ENCODE data around the gene SLC35B4.

The SLC35B4 gene

GRCh38 chr7:134329614-134330346 is 13.1 kb upstream of the SLC35B4 start:
- TF ChIP-seq CTCF (IDR thresholded peaks at IDR 0.05; ENCODE audit: low read depth, low read length), result no peak
- H3K36me3 ChIP-seq, result no peaks in the 10 kb centered on the region
- H3K9me3 ChIP-seq, result no peaks in the 10 kb centered on the region
- no peak for DNase-seq
- H3K4me1 ChIP-seq, result peaks cover 4% of the 10 kb centered on the region; the same call in 1 of the 2 replicates
- H3K4me3 ChIP-seq (ENCODE audit: low read depth, low read length), result no peak overlapping the region
- H3K27me3 ChIP-seq, result no peaks in the 10 kb centered on the region

GRCh38 chr7:134328900-134329299 is 12.2 kb upstream of the SLC35B4 start:
- Histone ChIP-seq H3K4me1 (peaks cover 4% of the 10 kb centered on the region; the same call in 1 of the 2 replicates), H3K36me3 (no peaks in the 10 kb centered on the region), H3K27me3 (no peaks in the 10 kb centered on the region), H3K9me3 (no peaks in the 10 kb centered on the region), H3K4me3 (ENCODE audit: low read depth, low read length) (no peak overlapping the region)
- no peak for DNase-seq
- no peak for TF ChIP-seq CTCF (IDR thresholded peaks at IDR 0.05; ENCODE audit: low read depth, low read length)

DNA sequence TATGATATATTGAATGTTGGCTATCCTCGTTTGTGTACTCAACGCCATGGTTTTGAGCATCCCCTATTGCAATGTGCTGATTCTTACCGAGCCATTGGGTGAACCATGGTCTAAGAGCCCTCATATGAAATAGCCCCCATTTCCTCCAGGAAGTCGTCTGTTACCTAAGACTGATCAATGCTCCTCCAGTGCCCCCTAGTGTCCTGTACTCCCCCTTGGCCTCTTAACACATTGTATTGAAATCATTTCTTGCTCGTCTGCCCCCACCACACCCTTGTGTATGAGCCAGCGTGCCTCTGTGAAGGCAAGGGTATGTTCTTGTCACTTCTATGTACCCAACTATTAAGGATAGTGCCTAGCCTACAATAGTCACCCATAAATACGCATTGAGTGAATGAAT is 11.2 kb upstream of the SLC35B4 start:
- Histone ChIP-seq H3K36me3 (no peaks in the 10 kb centered on the region), H3K4me1 (peaks cover 4% of the 10 kb centered on the region; the same call in 1 of the 2 replicates), H3K9me3 (no peaks in the 10 kb centered on the region), H3K27me3 (no peaks in the 10 kb centered on the region), H3K4me3 (ENCODE audit: low read depth, low read length) (no peak overlapping the region)
- DNase-seq, result peak; percentile 74
- peak; percentile 85 for TF ChIP-seq CTCF (IDR thresholded peaks at IDR 0.05; ENCODE audit: low read depth, low read length)

DNA sequence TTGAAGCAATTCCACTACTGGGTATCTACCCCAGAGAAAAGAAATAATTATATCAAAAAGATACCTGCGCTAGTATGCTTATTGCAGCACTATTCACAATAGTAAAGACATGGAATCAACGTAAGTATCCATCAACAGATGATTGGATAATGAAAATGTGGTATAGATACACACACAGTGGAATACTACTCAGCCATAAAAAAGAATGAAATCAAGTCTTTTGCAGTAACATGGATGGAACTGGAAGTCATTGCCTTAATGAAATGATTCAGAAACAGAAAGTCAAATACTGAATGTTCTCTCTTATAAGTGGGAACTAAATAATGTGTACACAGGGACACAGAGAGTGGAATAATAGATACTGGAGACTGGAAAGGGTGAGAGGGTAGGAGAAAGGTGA is 7.4 kb upstream of the SLC35B4 start:
- no peak overlapping the region for H3K4me3 ChIP-seq (ENCODE audit: low read depth, low read length)
- H3K4me1 ChIP-seq, result no peaks in the 10 kb centered on the region
- no peaks in the 10 kb centered on the region for H3K36me3 ChIP-seq
- no peak for DNase-seq
- no peaks in the 10 kb centered on the region for H3K27me3 ChIP-seq
- TF ChIP-seq CTCF (IDR thresholded peaks at IDR 0.05; ENCODE audit: low read depth, low read length), result no peak
- no peaks in the 10 kb centered on the region for H3K9me3 ChIP-seq

DNA sequence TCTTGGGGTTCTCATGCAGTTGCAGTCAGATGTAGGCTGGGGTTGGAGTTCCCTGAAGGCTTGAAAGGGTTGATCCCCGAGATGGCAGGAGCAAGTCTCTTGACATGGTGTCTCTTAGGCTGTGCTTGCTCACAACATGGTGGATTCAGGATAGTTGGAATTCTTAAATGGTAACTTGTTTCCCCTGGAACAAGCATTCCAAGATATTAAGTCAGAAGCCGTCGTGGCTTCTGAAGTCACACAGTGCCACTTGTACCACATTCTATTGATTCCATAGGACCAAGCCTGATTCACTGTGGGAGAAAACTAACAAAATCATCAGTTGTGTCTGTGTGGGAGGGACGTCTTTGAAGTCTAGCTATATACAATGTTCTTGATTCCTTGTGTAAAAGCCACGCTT is 3.5 kb upstream of the SLC35B4 start:
- no peaks in the 10 kb centered on the region for H3K36me3 ChIP-seq
- H3K4me3 ChIP-seq (ENCODE audit: low read depth, low read length), result no peak overlapping the region
- DNase-seq, result no peak
- TF ChIP-seq CTCF (IDR thresholded peaks at IDR 0.05; ENCODE audit: low read depth, low read length), result no peak
- H3K9me3 ChIP-seq, result no peaks in the 10 kb centered on the region
- H3K4me1 ChIP-seq, result no peaks in the 10 kb centered on the region
- H3K27me3 ChIP-seq, result no peaks in the 10 kb centered on the region

DNA sequence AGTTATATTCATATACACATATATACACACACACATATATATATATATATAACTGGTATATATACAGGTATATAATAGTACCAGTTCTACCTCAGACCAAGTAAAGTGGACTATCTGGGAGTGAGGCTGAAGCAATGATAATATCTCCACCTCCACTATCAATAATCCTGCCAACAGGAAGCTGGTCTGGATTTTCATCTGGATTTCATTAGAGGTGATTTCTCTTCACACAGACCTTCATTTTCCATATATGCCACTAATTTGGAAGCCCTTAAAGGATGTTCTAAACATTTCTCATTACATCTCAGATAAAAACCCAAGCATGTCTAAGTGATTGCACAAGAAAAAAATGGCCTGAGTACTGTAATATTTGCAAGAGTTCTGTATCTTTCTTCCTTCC is 1.7 kb upstream of the SLC35B4 start:
- no peaks in the 10 kb centered on the region for H3K4me1 ChIP-seq
- no peak for TF ChIP-seq CTCF (IDR thresholded peaks at IDR 0.05; ENCODE audit: low read depth, low read length)
- H3K9me3 ChIP-seq, result no peaks in the 10 kb centered on the region
- no peak for DNase-seq
- no peaks in the 10 kb centered on the region for H3K27me3 ChIP-seq
- H3K36me3 ChIP-seq, result no peaks in the 10 kb centered on the region
- H3K4me3 ChIP-seq (ENCODE audit: low read depth, low read length), result no peak overlapping the region

All from BE2C (cell line).